ENCODE data around the gene RAI1. TPM values are rescaled to one million over a fixed set of nuclear protein-coding genes. Genes with fewer than 3 reads are reported as not detected.

Gene RAI1
- total RNA-seq, 1 donor from 2014 or later = 39.1 TPM

DNA sequence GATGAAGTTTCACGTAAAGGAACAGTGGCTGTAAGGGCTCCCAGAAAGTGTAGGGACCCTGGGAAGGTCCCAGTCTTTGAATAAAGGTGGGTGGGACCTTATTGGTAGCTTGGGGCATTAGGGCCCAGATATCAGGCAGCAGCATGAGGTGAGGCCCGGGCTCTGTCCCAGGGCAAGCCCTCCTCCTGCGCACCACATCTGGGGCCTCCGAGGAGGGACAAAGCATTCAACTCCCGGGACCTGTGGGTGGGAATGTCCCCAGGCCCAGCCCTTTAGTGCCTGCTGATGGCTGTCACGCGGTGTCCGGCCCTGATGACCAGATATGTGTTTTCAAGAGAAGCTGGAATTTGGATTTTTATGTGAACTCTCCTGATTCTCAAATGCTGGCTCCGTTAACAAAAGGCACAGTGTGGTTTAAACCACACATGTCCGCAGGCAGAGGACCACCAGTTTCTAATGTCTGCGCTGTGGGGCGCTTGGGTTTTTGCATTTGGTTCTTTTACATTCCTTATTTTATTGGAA is 30.4 kb downstream of the RAI1 start:
- Histone ChIP-seq H3K27ac (ENCODE audit: low read depth, low read length) (peak overlapping the region; percentile 77), H2AFZ (ENCODE audit: low read depth, low read length) (no peak overlapping the region), H3K79me2 (ENCODE audit: insufficient read depth, low read length) (peaks cover 91% of the 10 kb centered on the region), H3K36me3 (ENCODE audit: insufficient read depth, low read length) (no peaks in the 10 kb centered on the region), H3K4me3 (ENCODE audit: insufficient read depth, low read depth, low read length) (no peak overlapping the region), H4K20me1 (ENCODE audit: insufficient read depth, low read length) (peaks cover 84% of the 10 kb centered on the region), H3K27me3 (ENCODE audit: insufficient read depth, low read length) (no peaks in the 10 kb centered on the region), H3K9me3 (ENCODE audit: insufficient read depth, low read depth, low read length) (no peaks in the 10 kb centered on the region), H3K4me2 (ENCODE audit: low read length) (peak overlapping the region; percentile 71), H3K4me1 (ENCODE audit: insufficient read depth, low read length) (peaks cover 47% of the 10 kb centered on the region), H3K9ac (ENCODE audit: low read length) (peak overlapping the region; percentile 55)
- TF ChIP-seq EZH2 (IDR thresholded peaks at IDR 0.05; ENCODE audit: insufficient read depth, low read length) = no peak
- TF ChIP-seq, protein P1, sequence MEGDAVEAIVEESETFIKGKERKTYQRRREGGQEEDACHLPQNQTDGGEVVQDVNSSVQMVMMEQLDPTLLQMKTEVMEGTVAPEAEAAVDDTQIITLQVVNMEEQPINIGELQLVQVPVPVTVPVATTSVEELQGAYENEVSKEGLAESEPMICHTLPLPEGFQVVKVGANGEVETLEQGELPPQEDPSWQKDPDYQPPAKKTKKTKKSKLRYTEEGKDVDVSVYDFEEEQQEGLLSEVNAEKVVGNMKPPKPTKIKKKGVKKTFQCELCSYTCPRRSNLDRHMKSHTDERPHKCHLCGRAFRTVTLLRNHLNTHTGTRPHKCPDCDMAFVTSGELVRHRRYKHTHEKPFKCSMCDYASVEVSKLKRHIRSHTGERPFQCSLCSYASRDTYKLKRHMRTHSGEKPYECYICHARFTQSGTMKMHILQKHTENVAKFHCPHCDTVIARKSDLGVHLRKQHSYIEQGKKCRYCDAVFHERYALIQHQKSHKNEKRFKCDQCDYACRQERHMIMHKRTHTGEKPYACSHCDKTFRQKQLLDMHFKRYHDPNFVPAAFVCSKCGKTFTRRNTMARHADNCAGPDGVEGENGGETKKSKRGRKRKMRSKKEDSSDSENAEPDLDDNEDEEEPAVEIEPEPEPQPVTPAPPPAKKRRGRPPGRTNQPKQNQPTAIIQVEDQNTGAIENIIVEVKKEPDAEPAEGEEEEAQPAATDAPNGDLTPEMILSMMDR (IDR thresholded peaks at IDR 0.05; ENCODE audit: insufficient read depth, low read depth, low read length) = no peak
- Mint-ChIP-seq H3K9me3 (ENCODE audit: unreplicated experiment) (peaks cover 2% of the 10 kb centered on the region), H3K4me1 (ENCODE audit: low read depth, unreplicated experiment) (peaks cover 52% of the 10 kb centered on the region), H3K27ac (ENCODE audit: unreplicated experiment) (peak overlapping the region; percentile 96), H3K4me3 (ENCODE audit: unreplicated experiment) (no peak overlapping the region), H3K27me3 (ENCODE audit: low read depth, unreplicated experiment) (no peaks in the 10 kb centered on the region), H3K36me3 (ENCODE audit: low read depth, unreplicated experiment) (peaks cover 2% of the 10 kb centered on the region)
- FAIRE-seq (no peak), DNase-seq (ENCODE audit: low read depth) (no peak)

DNA sequence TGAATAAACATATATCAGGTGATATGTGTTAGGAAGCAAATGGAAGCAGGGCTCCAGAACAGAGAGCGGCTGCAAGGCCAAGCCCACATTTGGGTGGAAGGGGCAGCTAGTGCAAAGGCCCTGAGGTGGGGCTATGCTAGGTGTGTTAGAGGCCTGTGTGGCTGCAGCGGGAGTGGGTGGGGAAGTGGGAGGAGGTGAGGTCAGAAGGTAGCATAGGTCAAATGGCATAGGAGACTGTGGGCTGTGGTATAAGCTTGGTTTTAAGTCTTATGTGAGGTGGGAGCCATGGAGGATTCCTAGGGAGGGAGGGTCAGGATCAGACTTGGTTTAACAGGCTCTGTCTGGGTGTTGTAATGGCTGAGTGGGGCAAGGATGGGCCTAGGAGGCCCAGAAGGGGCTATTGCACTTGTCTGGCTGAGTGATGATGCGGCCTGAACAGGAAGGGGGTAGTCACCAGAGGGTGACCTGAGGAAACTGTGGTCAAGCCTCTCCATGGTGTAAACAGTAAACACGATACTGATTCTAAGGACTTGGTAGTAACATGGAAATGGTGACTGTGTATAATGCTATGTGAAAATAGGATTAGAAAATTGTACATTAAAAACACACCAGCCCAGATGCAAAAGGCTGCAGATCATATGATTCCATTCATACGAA is 31.1 kb downstream of the RAI1 start:
- TF ChIP-seq, protein P1 (IDR thresholded peaks at IDR 0.05; ENCODE audit: insufficient read depth, low read depth, low read length) = no peak
- TF ChIP-seq EZH2 (IDR thresholded peaks at IDR 0.05; ENCODE audit: insufficient read depth, low read length) = no peak
- peak overlapping the region; percentile 4 for H3K4me3 Mint-ChIP-seq (ENCODE audit: unreplicated experiment)
- Histone ChIP-seq H2AFZ (ENCODE audit: low read depth, low read length) (no peak overlapping the region), H3K4me2 (ENCODE audit: low read length) (peak overlapping the region; percentile 71), H3K4me3 (ENCODE audit: insufficient read depth, low read depth, low read length) (no peak overlapping the region), H3K4me1 (ENCODE audit: insufficient read depth, low read length) (peaks cover 44% of the 10 kb centered on the region), H3K9me3 (ENCODE audit: insufficient read depth, low read depth, low read length) (no peaks in the 10 kb centered on the region), H3K79me2 (ENCODE audit: insufficient read depth, low read length) (peaks cover 90% of the 10 kb centered on the region), H3K36me3 (ENCODE audit: insufficient read depth, low read length) (no peaks in the 10 kb centered on the region), H4K20me1 (ENCODE audit: insufficient read depth, low read length) (peaks cover 84% of the 10 kb centered on the region), H3K9ac (ENCODE audit: low read length) (peak overlapping the region; percentile 55), H3K27ac (ENCODE audit: low read depth, low read length) (peak overlapping the region; percentile 77), H3K27me3 (ENCODE audit: insufficient read depth, low read length) (no peaks in the 10 kb centered on the region)
- peak overlapping the region; percentile 96 for H3K27ac Mint-ChIP-seq (ENCODE audit: unreplicated experiment)
- H3K36me3 Mint-ChIP-seq (ENCODE audit: low read depth, unreplicated experiment) = peaks cover 2% of the 10 kb centered on the region
- H3K9me3 Mint-ChIP-seq (ENCODE audit: unreplicated experiment) = peaks cover 2% of the 10 kb centered on the region
- H3K27me3 Mint-ChIP-seq (ENCODE audit: low read depth, unreplicated experiment) = no peaks in the 10 kb centered on the region
- FAIRE-seq = no peak
- H3K4me1 Mint-ChIP-seq (ENCODE audit: low read depth, unreplicated experiment) = peaks cover 50% of the 10 kb centered on the region
- peak; percentile 84 for DNase-seq (ENCODE audit: low read depth)

DNA sequence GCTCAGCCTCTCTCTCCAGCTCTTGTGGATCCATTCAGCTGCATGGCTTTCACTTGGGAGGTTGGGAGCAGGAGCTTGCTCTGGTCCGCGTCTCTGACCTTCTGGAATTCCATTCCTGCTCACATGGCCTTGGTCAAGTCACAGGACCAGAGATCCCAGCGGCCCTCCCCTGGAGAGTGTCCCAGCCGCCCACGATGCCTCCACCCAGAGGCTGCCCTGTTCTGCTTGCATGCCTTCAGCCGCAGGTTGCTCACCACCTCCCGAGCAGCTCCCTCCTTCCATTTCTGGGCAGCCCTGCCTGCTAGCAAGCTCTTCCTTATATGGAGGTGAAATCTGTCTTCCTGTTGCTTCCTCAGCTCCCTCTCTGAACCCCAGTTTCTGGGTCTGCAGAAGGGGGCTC is 32.6 kb downstream of the RAI1 start:
- no peaks in the 10 kb centered on the region for H3K9me3 ChIP-seq (ENCODE audit: insufficient read depth, low read depth, low read length)
- Mint-ChIP-seq H3K4me3 (ENCODE audit: unreplicated experiment) (no peak overlapping the region), H3K9me3 (ENCODE audit: unreplicated experiment) (peaks cover 2% of the 10 kb centered on the region), H3K27me3 (ENCODE audit: low read depth, unreplicated experiment) (no peaks in the 10 kb centered on the region), H3K27ac (ENCODE audit: unreplicated experiment) (peak overlapping the region; percentile 84), H3K4me1 (ENCODE audit: low read depth, unreplicated experiment) (peaks cover 59% of the 10 kb centered on the region), H3K36me3 (ENCODE audit: low read depth, unreplicated experiment) (peaks cover 2% of the 10 kb centered on the region)
- peaks cover 90% of the 10 kb centered on the region for H3K79me2 ChIP-seq (ENCODE audit: insufficient read depth, low read length)
- no peak overlapping the region for H3K4me3 ChIP-seq (ENCODE audit: insufficient read depth, low read depth, low read length)
- no peaks in the 10 kb centered on the region for H3K36me3 ChIP-seq (ENCODE audit: insufficient read depth, low read length)
- H3K9ac ChIP-seq (ENCODE audit: low read length) = peak overlapping the region; percentile 29
- no peak overlapping the region for H2AFZ ChIP-seq (ENCODE audit: low read depth, low read length)
- no peak overlapping the region for H3K27ac ChIP-seq (ENCODE audit: low read depth, low read length)
- no peaks in the 10 kb centered on the region for H3K27me3 ChIP-seq (ENCODE audit: insufficient read depth, low read length)
- peak; percentile 78 for DNase-seq (ENCODE audit: low read depth)
- peak overlapping the region; percentile 28 for H3K4me2 ChIP-seq (ENCODE audit: low read length)
- no peak for TF ChIP-seq EZH2 (IDR thresholded peaks at IDR 0.05; ENCODE audit: insufficient read depth, low read length)
- TF ChIP-seq, protein P1 (IDR thresholded peaks at IDR 0.05; ENCODE audit: insufficient read depth, low read depth, low read length) = no peak
- FAIRE-seq = no peak
- H4K20me1 ChIP-seq (ENCODE audit: insufficient read depth, low read length) = peaks cover 83% of the 10 kb centered on the region
- peaks cover 44% of the 10 kb centered on the region for H3K4me1 ChIP-seq (ENCODE audit: insufficient read depth, low read length)
